ENCODE results near the gene NAA80.
"Not testable (repeated sequence)": the region's sequence is repeated elsewhere in the genome, so short reads cannot be mapped to it uniquely, and the experiment has no call there.

Gene NAA80

GRCh38 chr3:50268703-50269451 lies 30.3 kb downstream of the NAA80 start, which contains the start of gene SEMA3B:
TSS of gene SEMA3B (plus strand) at chr3:50269147. CDS start at chr3:50269241, 94 bp downstream.
- no peak for DNase-seq

GRCh38 chr3:50268276-50268675 lies 30.9 kb downstream of the NAA80 start:
- no peak for DNase-seq

- DNase-seq: no peak
Measured at GRCh38 chr3:50267280-50267913, 31.8 kb downstream of the NAA80 start.

GRCh38 chr3:50266836-50267235 lies 32.4 kb downstream of the NAA80 start:
- no peak for DNase-seq

- no peak for DNase-seq
Measured at GRCh38 chr3:50266017-50266416, 33.2 kb downstream of the NAA80 start.

- DNase-seq: no peak
Measured at GRCh38 chr3:50265571-50265970, 33.6 kb downstream of the NAA80 start.

GRCh38 chr3:50264964-50265485 lies 34.2 kb downstream of the NAA80 start:
- no peak for DNase-seq

GRCh38 chr3:50264383-50264963 lies 34.7 kb downstream of the NAA80 start:
- no peak for DNase-seq

- DNase-seq: no peak
Measured at GRCh38 chr3:50263478-50264382, 35.5 kb downstream of the NAA80 start.

GRCh38 chr3:50262778-50263177 lies 36.4 kb downstream of the NAA80 start:
- DNase-seq: no peak

GRCh38 chr3:50262200-50262599 lies 37.0 kb downstream of the NAA80 start:
- DNase-seq: not testable (repeated sequence)

- no peak for DNase-seq
Measured at GRCh38 chr3:50261505-50261904, 37.7 kb downstream of the NAA80 start.

- DNase-seq: no peak
Measured at GRCh38 chr3:50260942-50261441, 38.2 kb downstream of the NAA80 start.

GRCh38 chr3:50260027-50260941 lies 38.9 kb downstream of the NAA80 start:
- peak; percentile 73 for DNase-seq

- DNase-seq: no peak
Measured at GRCh38 chr3:50259432-50260026, 39.7 kb downstream of the NAA80 start.

- no peak for DNase-seq
Measured at GRCh38 chr3:50258979-50259378, 40.2 kb downstream of the NAA80 start.

- DNase-seq: no peak
Measured at GRCh38 chr3:50258029-50258680, 41.0 kb downstream of the NAA80 start.

GRCh38 chr3:50256978-50257890 lies 42.0 kb downstream of the NAA80 start:
- no peak for DNase-seq

GRCh38 chr3:50255251-50255615 lies 44.0 kb downstream of the NAA80 start:
- no peak for DNase-seq

All from activated CD4-positive, alpha-beta T cell treated with anti-CD3 and anti-CD28 coated beads for 4 hours (primary cell).